Naive thymus-derived CD8-positive, alpha-beta T cell (primary cell): ENCODE data around the gene LACTBL1. TPM values are rescaled to one million over a fixed set of nuclear protein-coding genes. Genes with fewer than 3 reads are reported as not detected.
"Not testable (repeated sequence)": the region's sequence is repeated elsewhere in the genome, so short reads cannot be mapped to it uniquely, and the experiment has no call there.

ENCODE experiments used
- ATAC-seq, 2 donors: fragments of 150-1000 bp; cut with Tn5 transposase in 1 of 2; sonication (Bioruptor Pico), chemical (Tn5 transposase) in 1 of 2; 1 replicate in 1 of 2; 2 replicates in 1 of 2; pipeline ENCODE4 v1.10.0; 2021; ENCODE audit warnings: mild to moderate bottlenecking in 2 of 2, moderate library complexity in 2 of 2
- POLR2A ChIA-PET: fragments of 350-600 bp; sonication (Branson Sonifier 250); formaldehyde crosslinking; loops from one replicate; lab custom pipeline; 2021; ENCODE audit warnings: antibody characterized with exemption; lab: Charles Lee
- DNase-seq, 10 donors: peaks; one replicate each; pipeline versions ENCODE4 v3.0.0 to v3.0.0-alpha.2; 2020 to 2022
- H3K27ac Mint-ChIP-seq, 10 donors: one replicate each; pipeline ENCODE4 v1.8.0; 2020 to 2022; ENCODE audit warnings: mild to moderate bottlenecking in 10 of 10, mixed read lengths in 10 of 10, moderate library complexity in 4 of 10, inconsistent platforms in 1 of 10
- H3K27me3 Mint-ChIP-seq, 5 donors: one replicate each; pipeline ENCODE4 v1.8.0; 2021 to 2022; ENCODE audit warnings: mixed read lengths in 5 of 5
- H3K36me3 Mint-ChIP-seq, 3 donors: one replicate each; pipeline ENCODE4 v1.8.0; 2020 to 2022; ENCODE audit warnings: mixed read lengths in 3 of 3, mild to moderate bottlenecking in 2 of 3, inconsistent platforms in 1 of 3
- H3K4me1 Mint-ChIP-seq, 4 donors: one replicate each; pipeline ENCODE4 v1.8.0; 2021 to 2022; ENCODE audit warnings: mixed read lengths in 4 of 4
- H3K4me3 Mint-ChIP-seq, 10 donors: one replicate each; pipeline ENCODE4 v1.8.0; 2020 to 2022; ENCODE audit warnings: mild to moderate bottlenecking in 10 of 10, mixed read lengths in 10 of 10, moderate library complexity in 6 of 10, inconsistent platforms in 1 of 10
- H3K9me3 Mint-ChIP-seq, 9 donors: one replicate each; pipeline ENCODE4 v1.8.0; 2020 to 2022; ENCODE audit warnings: mixed read lengths in 9 of 9, mild to moderate bottlenecking in 3 of 9, inconsistent platforms in 1 of 9, moderate library complexity in 1 of 9
- polyA plus RNA-seq, 3 donors: library from polyadenylated mRNA; unstranded; fragments of 300-500 nt; fragmentation: Illumina TruSeq; gene quantifications; one replicate each; pipeline ENCODE4 v1.2.3, GENCODE V29; 2021
- total RNA-seq, 8 experiments: library from RNA in 2 of 8; stranded (reverse) in 2 of 8; gene quantifications; one replicate each; pipeline ENCODE4 v1.2.3 and lab custom pipeline; 2021 to 2026

The LACTBL1 gene
- not detected for total RNA-seq
- not detected for polyA plus RNA-seq
- total RNA-seq (lab: John Stamatoyannopoulos, UW) = 0 reads per million in 6 experiments

- Mint-ChIP-seq H3K4me1 (peaks cover 0 to 3% (median 0%) of the 10 kb centered on the region in 4 donors), H3K27ac (peak within 1 kb of the TSS in 2 of 10 donors; percentile 5 to 27), H3K27me3 (peaks cover 39 to 74% (median 60%) of the 10 kb centered on the region in 5 donors), H3K9me3 (peaks cover 0 to 2% (median 0%) of the 10 kb centered on the region in 9 donors), H3K4me3 (no peak within 1 kb of the TSS), H3K36me3 (peaks cover 0 to 5% (median 0%) of the 10 kb centered on the region in 3 donors)
- ATAC-seq (no peak), DNase-seq (no peak)
- POLR2A ChIA-PET = no interaction called here
These were observed at the start of gene LACTBL1 for GRCh38 chr1:22972760-22973159. LACTBL1 (minus strand) TSS chr1:22972866; CDS start chr1:22972316, 550 bp downstream.

GRCh38 chr1:23021834-23022233 is 49.2 kb upstream of the LACTBL1 start:
- no peak overlapping the region for H3K27ac Mint-ChIP-seq
- H3K27me3 Mint-ChIP-seq = no peaks in the 10 kb centered on the region
- peak overlapping the region in 9 of 10 donors; percentile 16 to 99 (median 83) for H3K4me3 Mint-ChIP-seq
- H3K36me3 Mint-ChIP-seq = peaks cover 2 to 14% (median 11%) of the 10 kb centered on the region in 3 donors
- POLR2A ChIA-PET = no interaction called here
- peaks cover 0 to 15% (median 6%) of the 10 kb centered on the region in 9 donors for H3K9me3 Mint-ChIP-seq
- DNase-seq (no peak), ATAC-seq (no peak)
- peaks cover 30 to 69% (median 60%) of the 10 kb centered on the region in 4 donors for H3K4me1 Mint-ChIP-seq

GRCh38 chr1:23020706-23021405 is 48.2 kb upstream of the LACTBL1 start:
- DNase-seq (no peak), ATAC-seq (no peak)
- H3K4me3 Mint-ChIP-seq = peak overlapping the region; percentile 83 to 99 (median 94)
- peaks cover 24 to 62% (median 53%) of the 10 kb centered on the region in 4 donors for H3K4me1 Mint-ChIP-seq
- peaks cover 0 to 15% (median 6%) of the 10 kb centered on the region in 9 donors for H3K9me3 Mint-ChIP-seq
- POLR2A ChIA-PET = interaction anchor here (1.3 kb wide), 1 partner anchor 29 kb away, joined by 3 read pairs; no protein-coding TSS in a partner anchor
- peaks cover 2 to 14% (median 11%) of the 10 kb centered on the region in 3 donors for H3K36me3 Mint-ChIP-seq
- H3K27ac Mint-ChIP-seq = peak overlapping the region in 7 of 10 donors; percentile 81 to 95 (median 89)
- no peaks in the 10 kb centered on the region for H3K27me3 Mint-ChIP-seq

GRCh38 chr1:23019863-23020625 is 47.4 kb upstream of the LACTBL1 start:
- ATAC-seq = peak; percentile 10 to 26
- peaks cover 2 to 14% (median 11%) of the 10 kb centered on the region in 3 donors for H3K36me3 Mint-ChIP-seq
- DNase-seq = peak in 6 of 10 donors; percentile 1 to 33 (median 18)
- H3K27me3 Mint-ChIP-seq = no peaks in the 10 kb centered on the region
- POLR2A ChIA-PET = interaction anchor here (1.2 to 1.3 kb wide), 2 partner anchors 9 to 30 kb away, joined by 3 to 4 read pairs; no protein-coding TSS in a partner anchor
- peak overlapping the region; percentile 81 to 95 (median 91) for H3K27ac Mint-ChIP-seq
- peaks cover 24 to 60% (median 51%) of the 10 kb centered on the region in 4 donors for H3K4me1 Mint-ChIP-seq
- peak overlapping the region; percentile 83 to 99 (median 94) for H3K4me3 Mint-ChIP-seq
- H3K9me3 Mint-ChIP-seq = peaks cover 0 to 15% (median 6%) of the 10 kb centered on the region in 9 donors

GRCh38 chr1:23019094-23019862 is 46.6 kb upstream of the LACTBL1 start, which contains the start of gene KDM1A:
KDM1A (plus strand) TSS chr1:23019468; CDS start chr1:23019597, 129 bp downstream.
- POLR2A ChIA-PET = interaction anchor here (0.9 to 1.2 kb wide), 3 partner anchors 10 to 672 kb away, joined by 3 to 4 read pairs (median 4); partner anchors contain the start of gene RPL11
- ATAC-seq (peak; percentile 97 to 98), DNase-seq (peak; percentile 84 to 96 (median 92))
- peaks cover 2 to 14% (median 11%) of the 10 kb centered on the region in 3 donors for H3K36me3 Mint-ChIP-seq
- H3K9me3 Mint-ChIP-seq = peaks cover 0 to 14% (median 6%) of the 10 kb centered on the region in 9 donors
- H3K4me1 Mint-ChIP-seq = peaks cover 22 to 53% (median 45%) of the 10 kb centered on the region in 4 donors
- peak within 1 kb of the TSS; percentile 83 to 99 (median 98) for H3K4me3 Mint-ChIP-seq
- no peaks in the 10 kb centered on the region for H3K27me3 Mint-ChIP-seq
- peak within 1 kb of the TSS; percentile 89 to 98 (median 96) for H3K27ac Mint-ChIP-seq

- Mint-ChIP-seq H3K36me3 (peaks cover 2 to 12% (median 7%) of the 10 kb centered on the region in 3 donors), H3K4me3 (peak overlapping the region; percentile 83 to 99 (median 98)), H3K9me3 (peaks cover 0 to 9% (median 6%) of the 10 kb centered on the region in 9 donors), H3K4me1 (peaks cover 18 to 47% (median 41%) of the 10 kb centered on the region in 4 donors), H3K27me3 (no peaks in the 10 kb centered on the region), H3K27ac (peak overlapping the region; percentile 87 to 98 (median 96))
- POLR2A ChIA-PET = interaction anchor here (0.9 to 1.2 kb wide), 3 partner anchors 11 to 673 kb away, joined by 3 to 4 read pairs (median 4); partner anchors contain the start of gene RPL11
- no peak for ATAC-seq
- no peak for DNase-seq
These were observed 46.0 kb upstream of the LACTBL1 start for GRCh38 chr1:23018661-23019093.

GRCh38 chr1:23013657-23014056 is 41.0 kb upstream of the LACTBL1 start:
- peaks cover 5 to 8% (median 7%) of the 10 kb centered on the region in 4 donors for H3K4me1 Mint-ChIP-seq
- H3K27me3 Mint-ChIP-seq = no peaks in the 10 kb centered on the region
- no peaks in the 10 kb centered on the region for H3K36me3 Mint-ChIP-seq
- no peak for DNase-seq
- no peak for ATAC-seq
- H3K27ac Mint-ChIP-seq = no peak overlapping the region
- no peak overlapping the region for H3K4me3 Mint-ChIP-seq
- H3K9me3 Mint-ChIP-seq = no peaks in the 10 kb centered on the region
- POLR2A ChIA-PET = no interaction called here

- H3K4me1 Mint-ChIP-seq, H3K36me3 Mint-ChIP-seq: not testable (repeated sequence)
These were observed 37.4 kb upstream of the LACTBL1 start for GRCh38 chr1:23010025-23010424.

GRCh38 chr1:23008901-23009300 is 36.2 kb upstream of the LACTBL1 start:
- H3K4me3 Mint-ChIP-seq = no peak overlapping the region
- DNase-seq = no peak
- H3K27me3 Mint-ChIP-seq = peaks cover 0 to 4% (median 0%) of the 10 kb centered on the region in 5 donors
- POLR2A ChIA-PET = no interaction called here
- H3K4me1 Mint-ChIP-seq = no peaks in the 10 kb centered on the region
- H3K27ac Mint-ChIP-seq = no peak overlapping the region
- no peaks in the 10 kb centered on the region for H3K36me3 Mint-ChIP-seq
- no peak for ATAC-seq
- H3K9me3 Mint-ChIP-seq = no peaks in the 10 kb centered on the region

More at GRCh38 chr1:23010025-23010424, 37.4 kb upstream of the LACTBL1 start:
- POLR2A ChIA-PET, H3K4me3 Mint-ChIP-seq, ATAC-seq, DNase-seq, H3K27me3 Mint-ChIP-seq, H3K27ac Mint-ChIP-seq, H3K9me3 Mint-ChIP-seq: not testable (repeated sequence)

- Mint-ChIP-seq H3K36me3 (no peaks in the 10 kb centered on the region), H3K4me3 (no peak overlapping the region), H3K4me1 (no peaks in the 10 kb centered on the region), H3K27me3 (peaks cover 0 to 6% (median 2%) of the 10 kb centered on the region in 5 donors), H3K9me3 (no peaks in the 10 kb centered on the region), H3K27ac (no peak overlapping the region)
- ATAC-seq (no peak), DNase-seq (no peak)
- POLR2A ChIA-PET = no interaction called here
These were observed 34.4 kb upstream of the LACTBL1 start for GRCh38 chr1:23007106-23007505.

GRCh38 chr1:23004769-23005168 is 32.1 kb upstream of the LACTBL1 start:
- H3K4me3 Mint-ChIP-seq, H3K27ac Mint-ChIP-seq, H3K9me3 Mint-ChIP-seq, H3K27me3 Mint-ChIP-seq, H3K36me3 Mint-ChIP-seq, POLR2A ChIA-PET, DNase-seq, H3K4me1 Mint-ChIP-seq, ATAC-seq: not testable (repeated sequence)
